ENCODE results near the gene ERF.

DNA sequence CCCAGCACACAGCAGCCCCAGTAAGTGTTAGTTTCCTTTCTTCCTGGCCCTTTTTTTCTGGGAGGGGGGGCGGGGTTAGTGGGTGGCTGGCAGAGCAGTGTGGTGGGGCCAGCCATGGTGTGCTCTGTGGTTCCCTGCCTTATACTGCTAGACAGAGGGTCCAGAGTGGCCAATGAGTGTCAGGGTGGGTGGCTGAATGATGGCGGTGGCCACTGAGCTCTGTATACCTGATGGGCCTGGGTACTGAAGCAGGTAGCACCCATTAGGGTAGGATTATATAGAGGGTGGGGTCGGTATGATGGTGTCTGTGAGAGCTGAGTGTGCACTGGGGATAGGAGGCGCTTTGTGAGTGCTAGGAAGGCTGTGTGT is 27.9 kb upstream of the ERF start:
- TF ChIP-seq, protein P1, sequence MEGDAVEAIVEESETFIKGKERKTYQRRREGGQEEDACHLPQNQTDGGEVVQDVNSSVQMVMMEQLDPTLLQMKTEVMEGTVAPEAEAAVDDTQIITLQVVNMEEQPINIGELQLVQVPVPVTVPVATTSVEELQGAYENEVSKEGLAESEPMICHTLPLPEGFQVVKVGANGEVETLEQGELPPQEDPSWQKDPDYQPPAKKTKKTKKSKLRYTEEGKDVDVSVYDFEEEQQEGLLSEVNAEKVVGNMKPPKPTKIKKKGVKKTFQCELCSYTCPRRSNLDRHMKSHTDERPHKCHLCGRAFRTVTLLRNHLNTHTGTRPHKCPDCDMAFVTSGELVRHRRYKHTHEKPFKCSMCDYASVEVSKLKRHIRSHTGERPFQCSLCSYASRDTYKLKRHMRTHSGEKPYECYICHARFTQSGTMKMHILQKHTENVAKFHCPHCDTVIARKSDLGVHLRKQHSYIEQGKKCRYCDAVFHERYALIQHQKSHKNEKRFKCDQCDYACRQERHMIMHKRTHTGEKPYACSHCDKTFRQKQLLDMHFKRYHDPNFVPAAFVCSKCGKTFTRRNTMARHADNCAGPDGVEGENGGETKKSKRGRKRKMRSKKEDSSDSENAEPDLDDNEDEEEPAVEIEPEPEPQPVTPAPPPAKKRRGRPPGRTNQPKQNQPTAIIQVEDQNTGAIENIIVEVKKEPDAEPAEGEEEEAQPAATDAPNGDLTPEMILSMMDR (IDR thresholded peaks at IDR 0.05 in 8 of 11, conservative IDR thresholded peaks at IDR 0.05 in 3 of 11): no peak
- TF ChIP-seq POLR2AphosphoS5 (IDR thresholded peaks at IDR 0.05): no peak

All from spleen (tissue), 7 donors.